H1 (cell line): Measurements from ENCODE around the gene BABAM2. TPM values are rescaled to one million over a fixed set of nuclear protein-coding genes. Genes with fewer than 3 reads are reported as not detected.
A peak's percentile ranks its signal among the peaks of the same experiment; 100 is the strongest.

Experiments used
- CTCF ChIA-PET: fragments of 300-600 bp; sonication (Branson Sonifier 250); formaldehyde crosslinking; loops from one replicate; lab custom pipeline; 2021; ENCODE audit not compliant: partially characterized antibody; lab: Charles Lee
- POLR2A ChIA-PET: fragments of 300-600 bp; sonication (Branson Sonifier 250); formaldehyde crosslinking; loops from one replicate; lab custom pipeline; 2021; ENCODE audit warnings: inconsistent platforms; ENCODE audit not compliant: partially characterized antibody; lab: Charles Lee
- DNase-seq, 2 experiments: peaks; one replicate each; pipeline versions ENCODE4 v3.0.0 to v3.0.0-alpha.2; 2010 to 2022; ENCODE audit warnings: low spot score in 2 of 2, low read depth in 1 of 2, mixed read lengths in 1 of 2
- FAIRE-seq: peaks from 2 replicates; lab custom pipeline; 2011; peaks lifted over from hg19 to GRCh38; lab: Jason Lieb, UNC
- H2AFZ ChIP-seq: 2 replicates; pipeline ENCODE4 v1.8.1; 2012; ENCODE audit warnings: low read length, inconsistent platforms
- H2AK5ac ChIP-seq: 2 replicates; pipeline ENCODE4 v1.6.1; 2013; ENCODE audit warnings: low read depth, low read length
- H2BK120ac ChIP-seq: replicated peaks from 2 replicates; pipeline ENCODE3; 2013; ENCODE audit warnings: low read depth, low read length, inconsistent platforms
- H2BK12ac ChIP-seq: 2 replicates; pipeline ENCODE4 v1.6.1; 2013; ENCODE audit warnings: low read depth, low read length
- H2BK15ac ChIP-seq: 2 replicates; pipeline ENCODE4 v1.6.1; 2013; ENCODE audit warnings: low read length
- H2BK20ac ChIP-seq: 2 replicates; pipeline ENCODE4 v1.6.1; 2013; ENCODE audit warnings: low read length
- H2BK5ac ChIP-seq: 2 replicates; pipeline ENCODE4 v1.6.1; 2013; ENCODE audit warnings: low read depth, low read length
- H3K14ac ChIP-seq: 2 replicates; pipeline ENCODE4 v1.6.1; 2013; ENCODE audit warnings: inconsistent platforms; ENCODE audit not compliant: insufficient read length
- H3K18ac ChIP-seq: 2 replicates; pipeline ENCODE4 v1.6.1; 2013; ENCODE audit warnings: low read length; ENCODE audit errors: extremely low read depth
- H3K23ac ChIP-seq: 2 replicates; pipeline ENCODE4 v1.6.1; 2013; ENCODE audit warnings: inconsistent platforms; ENCODE audit not compliant: insufficient read length
- H3K23me2 ChIP-seq: 2 replicates; pipeline ENCODE4 v1.6.1; 2013; ENCODE audit warnings: low read depth, low read length
- H3K27ac ChIP-seq: 2 replicates; pipeline ENCODE4 v1.6.1; 2011; ENCODE audit warnings: low read depth, low read length, inconsistent platforms
- H3K27me3 ChIP-seq, 4 experiments: replicated peaks in 1 of 4; 1 replicate in 1 of 4; 2 replicates in 3 of 4; pipeline versions ENCODE4 v1.6.1 to v1.8.1; 2011 to 2013; ENCODE audit warnings: low read length in 3 of 4, mild to moderate bottlenecking in 3 of 4, inconsistent platforms in 2 of 4, mixed read lengths in 2 of 4, moderate library complexity in 1 of 4; ENCODE audit not compliant: control insufficient read depth in 3 of 4, insufficient read depth in 3 of 4; ENCODE audit errors: extremely low read depth in 1 of 4
- H3K36me3 ChIP-seq, 4 experiments: 2 replicates each; pipeline versions ENCODE4 v1.6.1 to v1.8.1; 2011 to 2013; ENCODE audit warnings: mild to moderate bottlenecking in 4 of 4, low read length in 3 of 4, moderate library complexity in 2 of 4, control low read depth in 1 of 4, inconsistent platforms in 1 of 4; ENCODE audit not compliant: insufficient read depth in 4 of 4, control insufficient read depth in 2 of 4
- H3K4ac ChIP-seq: replicated peaks from 2 replicates; pipeline ENCODE3; 2013; ENCODE audit warnings: low read length, low read depth, mixed read lengths, inconsistent platforms; ENCODE audit not compliant: insufficient read length
- H3K4me1 ChIP-seq, 4 experiments: replicated peaks in 1 of 4; 1 replicate in 1 of 4; 2 replicates in 3 of 4; pipeline versions ENCODE4 v1.6.1 to v1.8.1; 2011 to 2013; ENCODE audit warnings: low read length in 3 of 4, inconsistent platforms in 2 of 4, mixed read lengths in 1 of 4; ENCODE audit not compliant: insufficient read depth in 4 of 4, control insufficient read depth in 3 of 4
- H3K4me2 ChIP-seq, 2 experiments: 2 replicates each; pipeline versions ENCODE4 v1.6.1 to v1.8.1; 2011 to 2013; ENCODE audit warnings: low read depth in 2 of 2, low read length in 2 of 2, control low read depth in 1 of 2, inconsistent platforms in 1 of 2, mild to moderate bottlenecking in 1 of 2; ENCODE audit not compliant: insufficient read depth in 1 of 2
- H3K4me3 ChIP-seq, 4 experiments: fragments of 200-600, 300-600 bp in 1 of 4; sonication (generic), shearing (Covaris generic), sonication (Bioruptor Twin) in 1 of 4; 2 replicates each; pipeline versions ENCODE4 v1.5.1 to v1.8.1; 2011 to 2016; ENCODE audit warnings: low read length in 4 of 4, low read depth in 3 of 4, control low read depth in 2 of 4, inconsistent platforms in 2 of 4, mild to moderate bottlenecking in 2 of 4, mixed read lengths in 1 of 4, moderate library complexity in 1 of 4; ENCODE audit not compliant: insufficient read depth in 2 of 4; ENCODE audit errors: extremely low read depth in 1 of 4
- H3K56ac ChIP-seq: replicated peaks from 2 replicates; pipeline ENCODE3; 2013; ENCODE audit warnings: low read depth, mild to moderate bottlenecking, mixed read lengths, low read length, inconsistent platforms; ENCODE audit not compliant: insufficient read length
- H3K79me1 ChIP-seq: 2 replicates; pipeline ENCODE4 v1.6.1; 2013; ENCODE audit warnings: low read depth, low read length, control low read depth
- H3K79me2 ChIP-seq, 2 experiments: 2 replicates each; pipeline versions ENCODE4 v1.6.1 to v1.8.1; 2012 to 2013; ENCODE audit warnings: low read length in 2 of 2, mild to moderate bottlenecking in 2 of 2, inconsistent platforms in 1 of 2; ENCODE audit not compliant: insufficient read depth in 2 of 2, control insufficient read depth in 1 of 2
- H3K9ac ChIP-seq, 4 experiments: replicated peaks in 1 of 4; 1 replicate in 1 of 4; 2 replicates in 3 of 4; pipeline versions ENCODE4 v1.6.1 to v1.8.1; 2011 to 2013; ENCODE audit warnings: low read depth in 3 of 4, low read length in 3 of 4, control low read depth in 2 of 4, mild to moderate bottlenecking in 2 of 4, moderate library complexity in 2 of 4, inconsistent platforms in 1 of 4; ENCODE audit errors: extremely low read depth in 1 of 4
- H3K9me3 ChIP-seq, 2 experiments: 2 replicates each; pipeline versions ENCODE4 v1.6.1 to v1.8.1; 2012 to 2013; ENCODE audit warnings: mild to moderate bottlenecking in 2 of 2, moderate library complexity in 2 of 2, control low read depth in 1 of 2, inconsistent platforms in 1 of 2, low read depth in 1 of 2, low read length in 1 of 2, mixed read lengths in 1 of 2; ENCODE audit not compliant: insufficient read depth in 2 of 2
- H4K20me1 ChIP-seq, 2 experiments: replicated peaks in 1 of 2; 2 replicates each; pipeline versions ENCODE3 to v1.8.1; 2011 to 2013; ENCODE audit warnings: inconsistent platforms in 2 of 2, low read length in 2 of 2, mild to moderate bottlenecking in 1 of 2; ENCODE audit not compliant: insufficient read depth in 2 of 2, control insufficient read depth in 1 of 2
- H4K5ac ChIP-seq: 2 replicates; pipeline ENCODE4 v1.6.1; 2013; ENCODE audit warnings: low read length, low read depth, mixed read lengths, inconsistent platforms; ENCODE audit not compliant: insufficient read length
- H4K8ac ChIP-seq: 2 replicates; pipeline ENCODE4 v1.8.0; 2013; ENCODE audit warnings: mild to moderate bottlenecking, moderate library complexity, low read length, inconsistent platforms; ENCODE audit not compliant: insufficient read depth; ENCODE audit errors: extremely low read depth
- H4K91ac ChIP-seq: replicated peaks from 2 replicates; pipeline ENCODE3; 2013; ENCODE audit warnings: low read length, mixed read lengths, inconsistent platforms; ENCODE audit not compliant: insufficient read length
- JUN ChIP-seq: IDR thresholded peaks from 2 replicates; pipeline ENCODE4 v1.6.1; 2011; ENCODE audit warnings: low read depth, mild to moderate bottlenecking, improper control_type of control experiment, low read length
- POLR2A ChIP-seq, 2 experiments: IDR thresholded peaks; 1 replicate in 1 of 2; 2 replicates in 1 of 2; pipeline ENCODE4 v1.6.1; 2011; ENCODE audit warnings: low read depth in 2 of 2, low read length in 2 of 2, mild to moderate bottlenecking in 2 of 2; ENCODE audit errors: control extremely low read depth in 1 of 2
- RNF2 ChIP-seq: fragments of 200-900, 300-1000 bp; sonication (generic); IDR thresholded peaks from 2 replicates; pipeline ENCODE4 v1.7.1; 2016; ENCODE audit warnings: borderline replicate concordance, low read depth, mild to moderate bottlenecking, antibody characterized with exemption, low read length; ENCODE audit not compliant: poor library complexity, severe bottlenecking; ENCODE audit errors: missing control alignments
- TBP ChIP-seq: IDR thresholded peaks from 2 replicates; pipeline ENCODE4 v1.6.1; 2011; ENCODE audit warnings: low read depth, low read length, improper control_type of control experiment
- YY1 ChIP-seq: IDR thresholded peaks from 2 replicates; pipeline ENCODE4 v1.6.1; 2011; ENCODE audit warnings: low read depth, mild to moderate bottlenecking, low read length
- WGBS, 2 experiments: shearing (Covaris generic) in 1 of 2; methylation state at CpG; one replicate each; pipeline versions ENCODE4 v1.1.6 to v1.1.7; 2013 to 2015; ENCODE audit warnings: low lambda C conversion rate in 2 of 2, mixed read lengths in 2 of 2, inconsistent platforms in 1 of 2, low coverage in 1 of 2, missing lambda C conversion rate in 1 of 2; ENCODE audit not compliant: insufficient replicate concordance in 2 of 2, insufficient coverage in 1 of 2, insufficient read length in 1 of 2; ENCODE audit errors: extremely low coverage in 1 of 2, missing lambda C conversion rate in 1 of 2; 5-methylcytosine and 5-hydroxymethylcytosine counted together
- polyA plus RNA-seq, 7 experiments: library from polyadenylated mRNA; depleted of rRNA in 3 of 7; stranded (reverse) in 5 of 7; unstranded in 2 of 7; fragments of >200 nt in 5 of 7; fragments of 200-250 nt in 2 of 7; gene quantifications; 1 replicate in 5 of 7; 2 replicates in 1 of 7; 4 replicates in 1 of 7; pipeline versions ENCODE4 v1.2.1 to v1.2.3, GENCODE V29; 2011 to 2013; ENCODE audit warnings: missing spikeins in 2 of 7, mixed read lengths in 2 of 7
- total RNA-seq: library from RNA; stranded (reverse); fragmentation: NEBNext Ultra II Directional; extraction: Animal tissue kit (Norgen Biotek cat#: 25700); gene quantifications from 2 replicates; pipeline ENCODE4 v1.2.1, GENCODE V29; 2021

BABAM2 gene
- total and polyA plus RNA-seq, 2 of the 8 experiments (the other 6 are each of a cell fraction or from before 2014, with no cell fraction given), result 15.8 to 20.9 TPM

GRCh38 chr2:28332696-28333095 is 442.2 kb downstream of the BABAM2 start:
- H3K79me2 ChIP-seq, result no peaks in the 10 kb centered on the region
- H3K27me3 ChIP-seq, result no peaks in the 10 kb centered on the region; a peak in 1 of 7 replicates
- H2BK5ac ChIP-seq, result no peak overlapping the region
- WGBS, 2 experiments, result 96% methylated on average over 8 of the region's 8 CpGs; no CpG with 5 or more reads in 1 of the 2 experiments
- H4K20me1 ChIP-seq, result no peaks in the 10 kb centered on the region
- no peak overlapping the region for H2BK15ac ChIP-seq
- no peak overlapping the region for H3K4me2 ChIP-seq
- no peaks in the 10 kb centered on the region for H3K23me2 ChIP-seq
- H3K56ac ChIP-seq, result no peak overlapping the region
- no peak overlapping the region for H2BK12ac ChIP-seq
- CTCF ChIA-PET, result interaction anchor here (0.9 to 1.5 kb wide), 3 partner anchors 8 to 75 kb away, joined by 3 to 4 read pairs (median 3); no protein-coding TSS in a partner anchor
- H3K18ac ChIP-seq, result no peak overlapping the region
- H3K4me3 ChIP-seq, result no peak overlapping the region
- peak overlapping the region; percentile 45; the same call in 1 of the 2 replicates for H4K8ac ChIP-seq
- no peak overlapping the region for H2AFZ ChIP-seq
- H2BK120ac ChIP-seq, result no peak overlapping the region
- H3K14ac ChIP-seq, result no peak overlapping the region
- no peaks in the 10 kb centered on the region for H3K9me3 ChIP-seq
- POLR2A ChIA-PET, result no interaction called here
- H3K79me1 ChIP-seq, result no peaks in the 10 kb centered on the region
- no peaks in the 10 kb centered on the region for H3K4me1 ChIP-seq
- DNase-seq, result no peak
- peak overlapping the region in 1 of 4 experiments; percentile 3; a peak in 2 of 7 replicates for H3K9ac ChIP-seq
- no peak overlapping the region for H3K4ac ChIP-seq
- H3K27ac ChIP-seq, result no peak overlapping the region
- no peak overlapping the region for H3K23ac ChIP-seq
- FAIRE-seq, result no peak
- no peak overlapping the region for H4K91ac ChIP-seq
- no peak overlapping the region for H4K5ac ChIP-seq
- H2AK5ac ChIP-seq, result no peak overlapping the region
- no peak overlapping the region for H2BK20ac ChIP-seq
- no peaks in the 10 kb centered on the region for H3K36me3 ChIP-seq
- TF ChIP-seq TBP, result no peak
- no peak for TF ChIP-seq JUN
- no peak for TF ChIP-seq YY1
- no peak for TF ChIP-seq POLR2A (IDR thresholded peaks at IDR 0.05; ENCODE audit: control extremely low read depth in 1 of 2, low read depth in 2 of 2, low read length in 2 of 2)
- no peak for TF ChIP-seq RNF2
